GM12874 (cell line): ENCODE results near the gene TRDN.

Source experiments
- CTCF ChIP-seq: IDR thresholded peaks from 2 replicates; pipeline ENCODE4 v1.5.1; 2011; ENCODE audit warnings: low read depth, mild to moderate bottlenecking, control low read depth, low read length, moderate library complexity; ENCODE audit not compliant: insufficient read depth

TRDN gene

GRCh38 chr6:123189816-123190215 lies 446.9 kb downstream of the TRDN start:
- TF ChIP-seq CTCF = no peak

DNA sequence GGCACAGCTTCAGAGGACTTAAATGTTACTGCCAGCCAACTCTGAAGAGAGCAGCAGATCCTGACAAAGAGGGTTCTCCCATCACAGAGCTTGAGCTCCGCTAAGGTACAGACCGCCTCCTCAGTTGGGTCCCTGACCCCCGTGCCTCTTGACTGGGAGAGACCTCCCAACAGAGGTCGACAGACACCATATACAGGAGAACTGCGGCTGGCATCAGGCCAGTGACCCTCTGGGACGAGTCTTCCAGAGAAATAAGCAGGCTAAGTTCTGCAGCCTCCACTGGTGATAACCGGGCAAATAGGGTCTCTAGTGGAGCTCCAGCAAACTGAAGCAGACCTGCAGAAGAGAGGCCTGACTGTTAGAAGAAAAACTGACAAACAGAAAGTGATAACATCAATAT lies 453.8 kb downstream of the TRDN start:
- no peak for TF ChIP-seq CTCF

DNA sequence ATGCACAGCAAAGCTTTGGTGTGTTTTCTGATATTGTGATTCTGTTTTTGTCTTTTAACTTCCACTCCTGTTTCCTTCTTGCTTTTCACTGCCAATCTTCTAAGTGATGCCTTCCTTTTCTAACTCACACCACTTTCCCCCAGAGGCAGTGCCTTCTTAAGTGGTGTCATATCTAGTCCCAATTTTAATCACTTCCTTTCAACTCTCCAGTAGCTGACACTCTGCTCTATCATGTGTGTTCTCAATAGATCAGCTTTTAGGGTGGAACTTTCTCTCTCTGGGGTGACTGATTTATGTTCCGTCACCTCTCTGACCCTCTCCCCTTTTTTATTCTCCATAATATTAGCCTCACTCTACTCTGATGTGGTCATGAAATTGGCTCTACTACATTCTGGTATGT lies 460.0 kb downstream of the TRDN start:
- TF ChIP-seq CTCF = no peak

GRCh38 chr6:123171341-123172115 lies 465.2 kb downstream of the TRDN start:
- no peak for TF ChIP-seq CTCF

DNA sequence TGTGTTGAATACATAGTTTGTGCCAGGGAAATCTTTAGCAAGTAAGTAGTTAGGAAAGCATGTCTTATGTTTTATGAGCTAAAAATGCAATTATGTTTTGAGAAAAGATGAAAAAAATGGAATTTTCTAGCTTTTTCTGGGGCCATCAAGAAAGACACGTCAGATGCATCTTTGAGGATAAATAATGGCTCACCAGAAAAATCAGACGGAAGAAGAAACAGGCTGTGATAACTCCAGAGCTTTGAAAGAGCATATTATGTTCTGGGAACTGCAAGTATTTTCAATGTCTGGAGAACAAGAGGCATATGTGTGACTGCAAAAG lies 467.0 kb downstream of the TRDN start:
- no peak for TF ChIP-seq CTCF

GRCh38 chr6:123168892-123169773 lies 467.6 kb downstream of the TRDN start:
- TF ChIP-seq CTCF = no peak

GRCh38 chr6:123168466-123168865 lies 468.3 kb downstream of the TRDN start:
- no peak for TF ChIP-seq CTCF
